ENCODE data around the gene F13A1.

The F13A1 gene

DNA sequence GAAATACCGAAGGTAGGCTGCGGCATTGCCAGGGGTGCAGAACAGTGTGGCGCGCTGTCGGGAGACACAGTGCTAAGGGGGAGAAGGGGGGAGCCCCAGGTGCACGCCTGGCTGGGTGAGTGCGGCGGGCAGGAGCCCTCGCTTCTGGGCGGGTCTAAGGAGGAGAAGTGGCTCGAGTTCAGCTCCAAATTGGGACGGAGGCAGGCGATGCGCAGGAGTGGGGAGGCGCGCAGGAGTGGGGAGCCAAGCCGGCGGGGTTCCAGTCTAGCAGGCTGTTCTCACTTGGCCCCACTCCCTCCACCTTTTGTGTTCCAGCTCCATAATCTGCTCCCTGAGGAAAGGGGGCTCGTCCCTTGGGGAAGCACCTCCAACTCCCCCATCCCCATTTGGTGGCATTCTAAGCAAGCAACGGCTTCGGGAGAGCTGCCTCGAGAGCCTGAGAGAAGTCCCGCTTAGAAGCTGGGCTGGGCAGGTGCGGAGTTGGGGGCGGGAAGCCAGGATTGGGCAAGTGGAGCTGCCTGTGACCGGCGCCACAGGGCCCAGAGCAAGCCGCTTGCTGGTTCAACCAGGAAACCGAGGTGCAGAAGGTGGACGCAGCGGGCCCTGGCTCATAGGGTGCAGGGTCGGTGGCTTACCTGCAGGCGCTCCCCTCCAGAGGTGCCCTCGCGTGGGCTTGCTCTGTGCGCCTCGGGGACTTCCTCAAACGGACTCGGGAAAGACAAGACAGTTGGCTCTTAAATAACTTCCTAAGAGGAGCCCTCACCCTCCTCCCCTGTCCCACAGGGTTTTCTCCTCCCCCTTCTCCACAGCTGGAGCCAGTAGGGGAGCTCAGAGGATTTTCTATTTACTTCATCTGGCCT, at the start of gene F13A1:
TSS of gene F13A1 (minus strand) at position 711 of the 860 bp plus-strand sequence. CDS start 1,998 bp downstream, outside the sequence.
- in situ Hi-C loops (cut with HindIII; ENCODE audit: low sequenced_read_pairs), result no loop called here

DNA sequence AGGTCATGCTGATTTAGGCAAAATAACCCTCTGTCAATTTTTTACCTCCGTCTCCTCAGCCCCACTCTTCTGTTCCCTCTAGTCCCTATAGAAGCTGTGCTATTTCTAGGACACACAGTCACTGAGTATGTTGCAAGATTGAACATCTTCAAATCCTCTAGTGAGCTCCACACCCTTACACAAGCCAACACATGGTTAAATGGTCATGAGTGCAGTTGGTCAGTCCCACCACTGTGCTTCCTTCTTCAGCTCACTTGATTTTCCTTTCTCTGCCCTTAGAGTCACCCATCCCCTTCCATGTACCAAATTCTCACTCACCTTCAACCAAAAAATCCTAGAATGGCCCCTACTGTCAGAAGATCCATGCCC, 48.2 kb upstream of the F13A1 start:
- in situ Hi-C loops (cut with HindIII; ENCODE audit: low sequenced_read_pairs), result no loop called here

DNA sequence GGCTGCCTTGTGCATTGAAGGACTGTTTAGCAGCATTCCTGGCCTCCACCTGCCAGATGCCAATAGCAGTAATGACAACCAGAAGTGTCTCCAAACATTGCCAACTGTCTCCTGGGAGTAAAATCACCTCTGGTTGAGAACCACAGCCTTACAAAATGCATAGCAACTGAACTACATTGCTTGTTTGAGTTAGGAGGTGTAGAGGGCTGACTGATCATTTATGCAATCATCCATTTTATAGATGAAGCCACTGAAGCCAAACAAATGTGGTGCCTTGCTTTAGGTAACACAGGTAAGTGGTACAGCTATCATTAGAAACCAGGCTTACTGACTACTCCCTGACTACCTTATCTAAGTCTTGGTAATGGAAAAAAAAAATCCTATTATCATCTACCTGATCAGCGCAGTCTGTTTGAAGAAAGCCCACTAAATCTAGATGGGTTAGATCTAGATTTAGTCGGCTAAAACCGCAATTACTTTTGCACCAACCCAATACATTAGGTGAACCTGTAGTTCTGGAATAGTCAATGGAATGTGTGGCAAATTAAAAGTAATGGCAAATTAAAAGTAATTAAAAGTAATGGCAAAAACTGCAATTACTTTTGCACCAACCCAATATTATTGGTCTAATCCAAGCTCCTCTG, 47.7 kb upstream of the F13A1 start:
- in situ Hi-C loops (cut with HindIII; ENCODE audit: low sequenced_read_pairs), result no loop called here

DNA sequence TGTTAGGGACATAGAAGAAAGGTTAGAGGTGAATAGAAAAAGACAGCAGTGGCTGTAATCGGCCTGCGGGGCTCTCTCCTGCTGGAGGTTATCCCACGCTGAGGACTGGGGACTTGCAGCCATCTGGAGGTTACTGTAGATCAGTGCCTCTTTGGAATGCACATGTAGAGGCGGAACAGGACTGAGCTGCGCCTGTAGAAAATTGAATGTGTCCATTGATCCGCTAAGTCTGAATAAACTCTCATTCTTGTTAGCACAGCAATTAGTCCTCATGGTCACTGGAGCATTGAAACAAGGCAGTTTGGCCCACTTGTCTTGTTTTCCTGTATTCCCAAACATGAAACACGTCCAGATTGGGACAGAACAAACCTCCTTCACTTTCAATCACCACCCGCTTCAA, 46.3 kb upstream of the F13A1 start:
- in situ Hi-C loops (cut with HindIII; ENCODE audit: low sequenced_read_pairs), result no loop called here

DNA sequence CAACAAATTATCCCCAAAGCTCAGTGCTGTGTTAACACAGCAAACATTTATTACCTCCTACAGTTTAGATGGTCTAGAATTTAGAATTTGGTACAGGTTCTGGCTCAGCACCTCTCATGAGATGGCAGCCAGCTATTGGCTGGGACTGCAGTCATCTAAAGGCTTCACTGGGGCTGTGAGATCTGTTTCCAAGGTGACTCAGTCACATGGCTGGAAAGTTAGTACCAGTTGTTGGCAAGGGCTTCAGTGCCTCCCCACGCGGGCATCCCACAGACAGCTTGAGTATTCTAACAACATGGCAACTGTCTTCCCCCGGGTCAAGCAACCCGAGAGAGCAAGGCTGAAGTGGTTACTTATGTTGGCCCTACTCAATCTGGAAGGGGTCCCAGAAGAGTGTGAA, 44.8 kb upstream of the F13A1 start:
- in situ Hi-C loops (cut with HindIII; ENCODE audit: low sequenced_read_pairs), result no loop called here

DNA sequence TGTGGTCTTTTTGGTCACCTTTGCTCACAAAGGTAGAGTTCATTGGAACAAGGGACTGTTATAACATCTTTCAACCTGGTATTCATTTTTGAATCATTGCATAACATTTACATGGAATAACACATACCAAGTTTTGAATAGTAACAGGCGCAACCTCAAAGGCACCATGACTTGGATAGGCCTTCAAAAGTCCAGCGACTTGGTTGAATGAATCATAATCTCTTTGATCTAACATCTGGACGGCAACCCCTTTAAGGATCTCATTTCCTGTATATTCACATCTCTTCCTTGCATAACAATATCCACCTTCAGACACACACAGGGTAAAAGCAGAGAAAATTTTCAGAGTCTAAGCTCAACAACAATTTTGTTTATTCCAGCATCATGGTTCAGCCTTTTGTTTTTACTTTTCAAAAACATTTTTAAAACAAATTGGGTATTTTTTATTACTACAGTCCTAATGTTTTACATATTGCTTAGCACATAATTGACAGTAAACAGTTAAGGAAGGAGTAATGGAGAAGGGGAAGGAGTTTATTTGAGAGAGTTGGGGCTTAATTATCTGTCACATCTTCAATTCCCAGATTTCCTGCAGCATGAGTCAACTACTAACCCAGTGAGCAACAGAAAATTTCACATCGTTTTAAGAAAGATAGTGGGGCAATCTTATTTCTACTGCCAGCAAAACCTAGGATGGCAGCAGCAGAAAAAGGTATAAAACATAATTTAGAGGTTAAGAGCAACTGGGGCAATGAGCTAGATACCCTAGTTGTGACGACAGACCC, 41.8 kb upstream of the F13A1 start:
- in situ Hi-C loops (cut with HindIII; ENCODE audit: low sequenced_read_pairs), result no loop called here

DNA sequence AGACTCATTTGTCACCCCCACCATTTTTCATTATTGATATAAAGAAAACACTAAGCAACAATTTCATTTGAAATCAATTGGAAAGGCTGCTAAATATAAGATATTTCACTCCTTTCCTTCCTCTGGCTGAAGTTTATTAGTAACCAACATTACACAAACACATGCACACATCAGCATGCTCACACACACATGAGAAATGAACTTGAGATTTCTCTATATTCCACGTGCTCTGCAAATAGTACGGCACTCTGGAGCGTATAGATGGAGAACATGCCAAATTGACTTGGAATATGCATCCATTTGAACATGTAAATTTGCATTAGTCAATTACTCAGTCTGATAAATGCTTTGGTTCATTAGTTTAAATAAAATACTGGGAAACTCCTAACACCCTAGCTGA, 37.1 kb upstream of the F13A1 start:
- in situ Hi-C loops (cut with HindIII; ENCODE audit: low sequenced_read_pairs), result no loop called here

DNA sequence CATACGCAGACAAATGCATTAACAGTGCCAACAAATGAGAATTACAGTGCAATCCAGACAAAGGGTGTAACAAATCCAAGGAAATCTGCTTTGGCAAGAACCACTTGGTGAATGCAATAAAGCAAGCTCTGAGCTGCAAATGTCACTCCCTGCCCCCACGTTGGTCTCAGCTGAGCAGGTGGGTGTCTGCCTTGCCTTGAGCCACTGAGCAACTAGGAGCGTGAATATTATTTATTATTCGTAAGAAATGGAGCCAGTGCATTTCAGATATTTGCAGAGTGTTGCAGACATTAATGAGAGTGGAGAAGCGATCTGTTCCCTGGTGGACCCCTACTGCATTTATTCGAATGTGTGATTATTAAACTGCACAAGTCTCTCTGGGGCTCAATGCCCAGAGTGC, 36.6 kb upstream of the F13A1 start:
- in situ Hi-C loops (cut with HindIII; ENCODE audit: low sequenced_read_pairs), result no loop called here

DNA sequence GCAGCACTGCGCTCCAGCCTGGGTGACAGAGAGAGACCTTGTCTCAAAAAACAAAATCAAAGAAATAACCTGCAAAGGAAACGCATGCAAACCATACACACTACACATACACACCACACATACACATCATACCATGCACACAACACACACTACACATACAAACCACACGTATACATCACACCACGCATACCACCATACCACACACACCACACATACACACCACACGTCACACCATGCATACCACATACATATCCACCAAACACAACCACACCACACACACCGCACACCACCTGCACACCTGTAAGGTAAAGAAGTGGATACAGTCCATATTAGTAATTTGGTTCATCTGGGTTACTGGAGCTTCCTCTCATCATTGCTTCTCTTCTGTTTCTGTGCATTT, 32.3 kb upstream of the F13A1 start:
- in situ Hi-C loops (cut with HindIII; ENCODE audit: low sequenced_read_pairs), result no loop called here

DNA sequence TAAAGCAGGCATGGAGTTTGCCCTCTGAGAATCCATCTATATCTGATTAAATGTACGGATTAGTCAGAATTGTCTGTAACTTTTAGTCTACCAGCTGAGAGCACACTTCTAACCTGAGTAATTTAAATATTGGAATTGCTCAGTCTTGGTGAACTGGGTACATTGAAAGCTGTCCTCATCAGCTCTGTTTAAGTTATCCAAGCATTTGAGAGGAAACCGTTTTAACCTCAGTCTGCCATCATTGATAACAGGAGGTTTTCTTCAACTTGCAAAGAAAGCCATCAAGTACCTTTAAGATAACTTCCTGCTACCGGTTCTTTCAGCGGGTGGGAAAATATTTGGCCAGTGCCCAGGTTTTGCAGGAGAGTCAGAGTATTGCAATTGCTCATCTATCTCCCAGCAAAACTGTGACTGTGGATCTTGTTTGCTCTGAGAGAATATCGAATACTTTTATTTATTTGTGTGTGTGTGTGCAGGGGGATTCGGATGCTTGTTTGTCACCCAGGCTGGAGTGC, 31.1 kb upstream of the F13A1 start:
- in situ Hi-C loops (cut with HindIII; ENCODE audit: low sequenced_read_pairs), result no loop called here

DNA sequence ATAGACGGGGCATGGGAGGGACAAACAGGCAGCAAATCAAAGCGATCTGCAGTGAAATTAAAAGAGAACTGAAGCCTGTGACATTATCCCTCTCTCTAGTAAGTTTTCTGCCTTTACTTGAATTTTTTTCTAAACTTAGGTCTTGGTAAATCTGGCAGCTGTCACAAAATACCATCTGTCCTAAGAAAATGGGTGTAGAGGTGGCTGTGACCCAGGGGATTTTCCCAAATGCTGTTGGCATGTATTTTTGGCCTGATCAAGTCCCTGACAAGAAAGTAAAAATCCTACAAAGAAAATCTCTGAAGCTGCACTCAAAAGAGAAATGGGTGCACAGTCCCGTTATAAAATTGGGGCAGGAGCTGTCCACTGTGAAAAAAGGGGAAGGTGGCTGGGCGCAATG, 30.2 kb upstream of the F13A1 start:
- in situ Hi-C loops (cut with HindIII; ENCODE audit: low sequenced_read_pairs), result no loop called here

DNA sequence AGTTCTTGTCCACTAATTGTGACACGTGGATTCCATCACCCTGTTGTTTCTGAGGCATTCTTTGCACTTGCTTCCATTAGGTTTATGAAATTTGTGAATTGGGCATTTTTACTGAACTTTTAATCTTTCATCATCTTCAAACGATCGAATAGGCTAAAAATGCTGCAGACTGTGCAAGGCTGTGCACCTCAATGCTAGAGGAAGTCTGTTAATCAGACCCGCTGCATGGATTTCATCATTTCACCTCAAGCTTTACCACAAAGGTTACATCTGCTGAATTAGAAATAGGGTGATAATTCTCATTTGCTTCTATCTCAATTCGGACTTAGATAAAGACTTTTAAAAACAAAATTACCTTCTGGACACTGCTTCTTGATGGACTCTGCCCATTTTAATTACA, 27.8 kb upstream of the F13A1 start:
- in situ Hi-C loops (cut with HindIII; ENCODE audit: low sequenced_read_pairs), result no loop called here

DNA sequence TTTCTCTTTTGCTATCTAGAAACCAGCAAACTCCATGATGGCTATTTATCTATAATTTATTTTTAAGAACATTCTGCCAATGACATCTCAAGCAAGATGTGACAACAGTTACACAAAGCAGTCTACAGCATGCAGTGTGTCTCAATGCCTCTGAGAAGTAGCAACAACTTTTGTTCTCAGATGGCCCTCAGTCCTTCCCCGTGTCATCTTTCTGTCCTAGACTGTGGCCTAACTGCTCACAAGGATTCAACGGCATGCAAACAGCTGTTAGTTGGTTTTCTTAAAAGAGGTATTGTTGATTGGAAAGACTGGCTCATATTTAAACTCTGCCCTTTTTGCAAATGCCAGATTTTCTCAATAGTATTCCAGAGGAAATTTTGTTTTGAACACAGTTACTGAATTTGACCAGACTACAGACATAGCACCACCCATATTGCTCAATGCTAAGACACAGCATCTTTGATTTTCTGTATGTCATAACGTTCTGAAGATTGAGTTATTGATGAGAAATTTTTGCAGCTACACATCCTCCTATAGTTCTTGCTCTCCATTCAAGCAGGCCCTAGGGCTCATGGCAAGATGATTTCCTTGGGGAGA, 26.1 kb upstream of the F13A1 start:
- in situ Hi-C loops (cut with HindIII; ENCODE audit: low sequenced_read_pairs), result no loop called here

DNA sequence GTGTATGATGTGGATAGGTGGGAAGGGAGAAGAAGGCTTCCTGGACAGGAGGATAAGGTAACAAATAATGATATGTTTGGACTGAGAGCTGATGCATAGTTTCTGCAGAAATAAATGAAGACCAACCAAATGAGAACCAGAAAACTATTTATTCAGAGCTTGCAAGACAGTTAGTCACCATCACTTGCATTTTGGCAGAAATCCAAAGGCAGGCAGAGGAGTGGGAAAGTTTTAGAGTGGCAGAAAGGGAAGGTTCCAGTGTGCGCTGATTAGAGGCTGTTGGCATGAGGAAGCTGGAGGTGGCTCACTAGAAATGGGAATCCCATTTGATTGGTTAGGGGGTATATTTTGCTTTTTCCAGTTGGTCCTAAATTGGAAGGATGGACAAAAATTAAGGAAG, 13.0 kb upstream of the F13A1 start:
- in situ Hi-C loops (cut with HindIII; ENCODE audit: low sequenced_read_pairs), result no loop called here

DNA sequence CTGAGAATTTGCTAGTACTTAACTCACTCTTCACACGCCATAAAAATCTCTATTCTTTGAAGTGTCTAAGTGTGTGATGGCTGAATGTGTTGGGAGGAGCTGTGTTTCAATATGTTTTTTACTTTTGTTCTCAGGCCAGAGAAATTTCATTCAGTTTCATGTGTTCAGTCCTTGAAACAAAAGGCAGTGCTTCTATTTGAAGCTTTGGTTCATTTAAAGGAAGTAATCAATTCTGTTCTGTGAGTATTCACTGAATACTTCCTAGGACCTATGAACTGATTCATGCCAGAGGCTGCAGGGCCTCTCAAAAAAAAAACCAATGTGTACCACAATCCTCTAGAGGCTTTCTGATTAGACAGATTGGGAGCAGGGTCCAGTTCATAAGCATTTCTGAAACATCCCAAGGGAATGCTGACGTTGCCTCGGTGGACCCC, 12.4 kb upstream of the F13A1 start:
- in situ Hi-C loops (cut with HindIII; ENCODE audit: low sequenced_read_pairs), result no loop called here

DNA sequence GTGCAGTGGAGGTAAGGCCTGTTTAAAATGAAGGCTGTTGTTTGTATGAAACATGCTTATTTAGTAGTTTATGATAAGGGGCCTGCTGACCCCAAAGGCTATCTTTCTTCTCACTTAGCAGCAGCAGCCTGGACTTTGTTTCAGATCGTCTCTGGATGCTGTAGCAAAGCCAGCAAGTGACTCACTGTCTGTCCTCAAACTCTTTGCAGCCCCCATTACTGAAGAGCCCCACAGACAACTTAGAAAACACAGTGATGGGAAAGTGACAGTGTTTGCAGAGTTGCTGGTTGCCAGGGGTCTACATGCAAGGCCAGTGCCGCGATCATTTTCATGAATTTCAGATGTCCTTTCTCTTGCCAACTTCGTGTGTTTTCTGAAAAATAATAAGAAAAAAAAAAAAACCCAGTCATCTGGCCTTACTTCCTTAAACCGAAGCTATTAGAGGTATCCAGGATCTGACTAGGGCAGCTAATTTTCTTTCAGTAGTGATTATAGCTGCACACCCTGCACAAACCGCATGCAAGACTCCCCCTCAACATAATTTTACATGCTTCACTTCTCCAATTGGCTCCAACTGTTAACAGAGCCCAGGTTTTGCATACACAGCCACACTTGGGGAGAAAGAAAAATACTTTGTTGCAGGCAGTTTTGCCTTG, 11.6 kb upstream of the F13A1 start:
- in situ Hi-C loops (cut with HindIII; ENCODE audit: low sequenced_read_pairs), result no loop called here

DNA sequence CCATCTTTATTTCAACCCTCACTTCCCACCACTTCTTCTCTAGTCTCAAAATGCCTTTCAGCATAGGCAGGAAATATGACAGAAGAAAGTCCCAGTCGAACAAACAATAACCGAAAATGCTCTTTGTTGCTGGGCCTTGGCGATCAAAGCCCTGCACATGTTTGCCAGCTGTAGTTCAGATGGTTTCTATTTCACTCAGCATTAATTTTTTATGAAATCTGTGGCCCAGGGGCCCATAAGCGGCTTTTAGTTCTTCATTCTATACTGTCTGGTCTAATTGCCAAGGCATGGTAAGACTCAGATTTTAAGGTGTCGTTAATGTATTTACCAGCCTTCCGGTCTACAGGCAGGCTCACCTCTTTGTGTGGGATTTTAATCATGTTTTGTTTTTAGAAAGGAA, 10.9 kb upstream of the F13A1 start:
- in situ Hi-C loops (cut with HindIII; ENCODE audit: low sequenced_read_pairs), result no loop called here

DNA sequence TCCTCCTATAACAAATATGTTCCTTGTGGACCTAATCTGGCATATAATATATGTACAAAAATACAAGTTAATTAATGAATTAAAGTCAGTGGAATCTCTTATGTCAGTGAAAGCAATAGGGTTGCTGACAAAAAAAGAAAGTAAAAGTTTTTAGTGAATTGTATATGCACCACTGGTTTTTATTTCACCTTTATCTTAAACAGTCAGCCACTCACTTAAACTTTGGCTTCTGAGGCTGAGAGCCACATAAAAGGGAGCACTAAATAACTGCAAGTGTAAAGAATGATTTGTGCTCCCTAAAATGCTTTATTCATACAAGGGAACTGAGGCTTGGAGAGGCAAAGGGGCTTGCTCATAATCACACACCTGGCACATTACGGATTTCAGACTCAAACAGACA, 9.9 kb upstream of the F13A1 start:
- in situ Hi-C loops (cut with HindIII; ENCODE audit: low sequenced_read_pairs), result no loop called here

DNA sequence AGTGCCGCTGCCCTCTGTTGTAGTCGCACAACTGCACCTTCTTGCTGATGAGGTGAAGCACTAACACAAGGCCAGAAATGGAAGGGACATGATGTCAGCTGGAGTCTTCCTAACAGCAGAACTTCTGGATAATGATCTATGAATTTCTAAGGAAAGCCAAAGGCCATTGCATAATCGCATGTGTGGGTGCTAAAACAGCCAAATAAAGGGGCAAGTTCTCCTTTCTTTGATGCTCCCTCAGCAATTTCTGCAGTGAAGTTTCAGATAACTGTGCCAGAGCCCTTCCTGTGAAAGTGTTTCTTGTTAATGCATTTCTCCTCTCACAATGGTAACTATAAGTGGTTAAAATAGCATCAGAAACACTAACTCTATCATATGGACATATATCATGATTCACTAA, 8.0 kb upstream of the F13A1 start:
- in situ Hi-C loops (cut with HindIII; ENCODE audit: low sequenced_read_pairs), result no loop called here

DNA sequence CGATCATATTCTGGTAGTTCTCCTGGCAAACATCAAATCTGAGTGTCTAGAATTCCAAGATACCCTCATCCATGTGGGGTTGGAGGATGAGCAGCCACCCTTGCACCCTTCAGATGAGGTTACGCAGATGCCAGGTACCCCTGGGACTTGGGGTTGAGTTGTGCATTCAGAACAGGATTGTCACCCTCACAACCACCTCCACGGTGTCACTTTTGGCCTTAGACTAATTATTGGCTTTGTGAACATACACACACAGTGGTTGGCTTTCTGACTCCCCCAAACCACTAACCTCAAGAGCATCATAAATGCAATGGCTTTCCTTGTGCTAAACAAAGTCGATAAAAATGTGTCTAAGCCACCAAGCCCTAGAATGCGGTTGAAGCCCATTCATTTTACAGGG, 2.9 kb upstream of the F13A1 start:
- in situ Hi-C loops (cut with HindIII; ENCODE audit: low sequenced_read_pairs), result no loop called here

DNA sequence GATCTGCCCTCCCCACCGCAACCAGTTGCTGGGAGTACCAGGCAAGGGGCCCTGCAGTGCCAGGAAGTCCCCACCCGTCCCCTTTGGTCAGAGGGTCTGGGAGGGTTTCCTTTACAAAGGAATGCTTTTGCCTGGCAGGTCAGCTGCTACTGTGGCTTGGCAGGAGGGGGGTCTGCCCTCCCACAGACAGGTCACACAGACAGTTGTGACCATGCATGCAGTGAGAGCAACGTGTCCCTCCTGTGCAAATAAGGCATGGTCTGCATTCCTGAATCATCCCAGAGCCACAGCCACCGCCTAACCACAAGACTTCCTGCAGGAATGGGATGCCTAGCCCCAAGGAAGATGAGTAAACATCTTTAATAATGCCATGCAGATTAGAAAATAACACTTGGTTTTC, 439 bp upstream of the F13A1 start:
- in situ Hi-C loops (cut with HindIII; ENCODE audit: low sequenced_read_pairs), result no loop called here
